Loucy (cell line): Measurements from ENCODE around the gene REL.

Experiments
- H2AFZ ChIP-seq: fragments of 200-600 bp; sonication (generic); 2 replicates; pipeline ENCODE4 v1.6.0; 2016; ENCODE audit warnings: antibody characterized with exemption, mild to moderate bottlenecking, low read length, moderate library complexity
- H3F3A ChIP-seq: fragments of 200-600 bp; 2 replicates; pipeline ENCODE4 v1.6.0; 2016; ENCODE audit warnings: antibody characterized with exemption, low read depth, mild to moderate bottlenecking
- H3K27me3 ChIP-seq: fragments of 200-600 bp; sonication (generic); 2 replicates; pipeline ENCODE4 v1.6.1; 2014; ENCODE audit warnings: low read length, mild to moderate bottlenecking; ENCODE audit not compliant: insufficient read depth, poor library complexity, severe bottlenecking
- H3K36me3 ChIP-seq: fragments of 200-600 bp; sonication (generic); 2 replicates; pipeline ENCODE4 v1.6.1; 2016; ENCODE audit warnings: low read length; ENCODE audit not compliant: insufficient read depth
- H3K4me1 ChIP-seq: fragments of 200-600 bp; sonication (generic); 2 replicates; pipeline ENCODE4 v1.5.1; 2014; ENCODE audit warnings: low read length, mild to moderate bottlenecking; ENCODE audit not compliant: insufficient read depth, poor library complexity, severe bottlenecking
- H3K4me2 ChIP-seq: fragments of 200-600 bp; sonication (generic); 2 replicates; pipeline ENCODE4 v1.6.0; 2014; ENCODE audit warnings: antibody characterized with exemption, low read length, low read depth, mild to moderate bottlenecking; ENCODE audit not compliant: poor library complexity, severe bottlenecking
- H3K4me3 ChIP-seq: fragments of 200-600 bp; sonication (generic); 2 replicates; pipeline ENCODE4 v1.5.1; 2014; ENCODE audit warnings: low read length, mild to moderate bottlenecking, mixed read lengths; ENCODE audit not compliant: poor library complexity, severe bottlenecking
- H3K79me2 ChIP-seq: fragments of 200-600 bp; sonication (generic); 2 replicates; pipeline ENCODE4 v1.6.1; 2014; ENCODE audit warnings: low read length; ENCODE audit not compliant: insufficient read depth
- H3K9ac ChIP-seq: fragments of 200-600 bp; sonication (generic); 2 replicates; pipeline ENCODE4 v1.6.0; 2014; ENCODE audit warnings: mild to moderate bottlenecking, low read depth, low read length, moderate library complexity; ENCODE audit not compliant: poor library complexity, severe bottlenecking
- H3K9me2 ChIP-seq: fragments of 200-600 bp; sonication (generic); replicated peaks from 2 replicates; pipeline ENCODE4 v1.6.1; 2016; ENCODE audit warnings: low read depth, low read length, mixed read lengths
- H3K9me3 ChIP-seq: fragments of 200-600 bp; sonication (generic); 2 replicates; pipeline ENCODE4 v1.6.1; 2014; ENCODE audit warnings: mild to moderate bottlenecking, antibody characterized with exemption, low read length, low read depth; ENCODE audit not compliant: insufficient read depth
- H4K20me1 ChIP-seq: fragments of 200-600 bp; sonication (generic); 2 replicates; pipeline ENCODE4 v1.6.0; 2014; ENCODE audit warnings: antibody characterized with exemption, low read length, mild to moderate bottlenecking; ENCODE audit not compliant: insufficient read depth, poor library complexity, severe bottlenecking
- EZH2phosphoT487 ChIP-seq: fragments of 200-600 bp; IDR thresholded peaks from 2 replicates; pipeline ENCODE4 v1.6.1; 2018; ENCODE audit warnings: antibody characterized with exemption, mild to moderate bottlenecking, moderate library complexity, borderline replicate concordance
- TF ChIP-seq, protein P1 (sequence below): fragments of 200-600 bp; sonication (generic); conservative IDR thresholded peaks from 2 replicates; pipeline ENCODE4 v1.5.1; 2014; ENCODE audit warnings: mild to moderate bottlenecking, antibody characterized with exemption, low read length

Gene REL

DNA sequence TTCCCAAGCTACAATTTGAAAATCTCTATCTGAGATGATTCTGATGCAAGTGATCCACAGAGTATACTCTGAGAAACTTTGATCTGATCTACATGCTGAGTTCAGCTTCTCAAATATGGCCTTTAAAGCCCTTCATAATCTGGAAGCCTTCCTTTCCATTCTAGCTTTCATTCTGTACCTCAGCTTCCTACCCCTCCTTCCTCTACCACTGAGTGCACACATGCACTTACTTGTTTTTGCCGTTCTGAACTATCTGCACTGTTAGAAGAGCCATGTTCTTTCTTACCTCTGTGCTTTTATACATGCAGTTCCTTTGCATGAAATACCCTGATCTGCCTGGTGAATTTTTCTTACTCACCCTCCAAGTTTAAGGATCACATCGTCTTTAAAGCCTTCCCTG is 25.0 kb downstream of the REL start:
- no peak overlapping the region for H2AFZ ChIP-seq
- H3K4me1 ChIP-seq: peaks cover 3% of the 10 kb centered on the region
- H3F3A ChIP-seq: no peaks in the 10 kb centered on the region
- H3K9me3 ChIP-seq: no peaks in the 10 kb centered on the region
- no peaks in the 10 kb centered on the region for H3K9me2 ChIP-seq
- no peak overlapping the region for H3K9ac ChIP-seq
- no peaks in the 10 kb centered on the region; the same call in 1 of the 2 replicates for H3K79me2 ChIP-seq
- H3K4me2 ChIP-seq: no peak overlapping the region
- H3K27me3 ChIP-seq: no peaks in the 10 kb centered on the region
- H4K20me1 ChIP-seq: peaks cover 14% of the 10 kb centered on the region
- peaks cover 51% of the 10 kb centered on the region; the same call in 1 of the 2 replicates for H3K36me3 ChIP-seq
- no peak overlapping the region for H3K4me3 ChIP-seq
- TF ChIP-seq EZH2phosphoT487: no peak
- TF ChIP-seq, protein P1, sequence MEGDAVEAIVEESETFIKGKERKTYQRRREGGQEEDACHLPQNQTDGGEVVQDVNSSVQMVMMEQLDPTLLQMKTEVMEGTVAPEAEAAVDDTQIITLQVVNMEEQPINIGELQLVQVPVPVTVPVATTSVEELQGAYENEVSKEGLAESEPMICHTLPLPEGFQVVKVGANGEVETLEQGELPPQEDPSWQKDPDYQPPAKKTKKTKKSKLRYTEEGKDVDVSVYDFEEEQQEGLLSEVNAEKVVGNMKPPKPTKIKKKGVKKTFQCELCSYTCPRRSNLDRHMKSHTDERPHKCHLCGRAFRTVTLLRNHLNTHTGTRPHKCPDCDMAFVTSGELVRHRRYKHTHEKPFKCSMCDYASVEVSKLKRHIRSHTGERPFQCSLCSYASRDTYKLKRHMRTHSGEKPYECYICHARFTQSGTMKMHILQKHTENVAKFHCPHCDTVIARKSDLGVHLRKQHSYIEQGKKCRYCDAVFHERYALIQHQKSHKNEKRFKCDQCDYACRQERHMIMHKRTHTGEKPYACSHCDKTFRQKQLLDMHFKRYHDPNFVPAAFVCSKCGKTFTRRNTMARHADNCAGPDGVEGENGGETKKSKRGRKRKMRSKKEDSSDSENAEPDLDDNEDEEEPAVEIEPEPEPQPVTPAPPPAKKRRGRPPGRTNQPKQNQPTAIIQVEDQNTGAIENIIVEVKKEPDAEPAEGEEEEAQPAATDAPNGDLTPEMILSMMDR: no peak

DNA sequence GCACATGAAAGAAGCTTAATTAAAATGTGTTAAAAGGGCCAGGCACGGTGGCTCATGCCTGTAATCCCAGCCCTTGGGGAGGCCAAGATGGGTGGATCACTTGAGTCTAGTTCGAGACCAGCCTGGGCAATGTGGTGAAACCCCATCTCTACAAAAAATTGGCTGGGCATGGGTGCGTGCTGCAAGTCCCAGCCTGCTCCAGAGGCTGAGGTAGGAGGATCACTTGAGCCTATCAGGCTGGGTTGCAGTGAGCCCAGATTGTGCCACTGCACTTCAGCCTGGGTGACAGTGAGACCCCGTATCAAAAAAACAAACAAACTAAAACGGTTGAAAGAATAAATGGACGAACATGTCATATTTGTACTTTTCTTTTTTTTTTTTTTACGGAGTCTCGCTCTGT is 26.0 kb downstream of the REL start:
- Histone ChIP-seq H3K79me2 (no peaks in the 10 kb centered on the region; the same call in 1 of the 2 replicates), H3F3A (no peaks in the 10 kb centered on the region), H3K4me2 (no peak overlapping the region), H2AFZ (no peak overlapping the region), H3K4me1 (peaks cover 3% of the 10 kb centered on the region), H3K4me3 (no peak overlapping the region), H3K36me3 (peaks cover 42% of the 10 kb centered on the region; the same call in 1 of the 2 replicates), H3K27me3 (no peaks in the 10 kb centered on the region), H4K20me1 (peaks cover 5% of the 10 kb centered on the region), H3K9me3 (no peaks in the 10 kb centered on the region), H3K9ac (no peak overlapping the region), H3K9me2 (no peaks in the 10 kb centered on the region)
- TF ChIP-seq EZH2phosphoT487: no peak
- TF ChIP-seq, protein P1: no peak

DNA sequence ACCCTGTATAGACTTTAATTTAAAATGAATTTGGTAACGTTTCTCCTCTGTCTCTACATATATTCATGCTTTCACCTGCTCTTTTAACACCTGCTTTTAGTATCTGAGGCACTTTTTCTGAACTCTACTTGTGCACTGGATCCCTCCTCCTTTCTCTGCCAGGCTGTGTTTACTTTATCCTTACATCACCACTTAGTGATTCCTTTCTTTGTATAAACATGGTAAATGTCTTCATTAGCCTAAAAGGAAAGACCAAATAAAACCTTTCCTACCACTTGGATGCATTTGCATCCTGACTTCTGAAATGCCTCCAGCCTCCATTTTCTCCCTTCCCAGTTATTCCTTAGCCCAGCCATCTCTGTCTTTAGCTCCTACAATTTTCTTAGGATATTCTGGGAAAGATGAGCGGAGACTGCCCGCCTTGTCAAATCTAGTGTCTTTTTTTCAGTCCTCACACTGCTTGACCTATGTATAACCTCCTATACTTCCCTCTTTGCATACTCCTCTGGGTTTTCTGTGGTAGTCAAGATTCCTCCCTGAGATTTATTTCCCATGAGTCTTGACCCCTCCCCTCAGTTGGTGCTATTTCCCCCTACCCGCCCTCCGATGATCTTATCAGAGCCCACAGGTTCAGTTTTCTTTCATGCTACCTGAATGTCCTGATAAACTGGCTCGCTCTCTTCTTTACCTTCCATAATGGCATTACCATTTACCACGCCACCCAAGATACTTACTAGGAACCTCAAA is 44.8 kb downstream of the REL start:
- H3K4me2 ChIP-seq: no peak overlapping the region
- peaks cover 3% of the 10 kb centered on the region; the same call in 1 of the 2 replicates for H3K9me3 ChIP-seq
- no peak overlapping the region for H3K9ac ChIP-seq
- no peaks in the 10 kb centered on the region for H3K27me3 ChIP-seq
- no peaks in the 10 kb centered on the region for H3K79me2 ChIP-seq
- H2AFZ ChIP-seq: no peak overlapping the region
- TF ChIP-seq EZH2phosphoT487: no peak
- TF ChIP-seq, protein P1: no peak
- no peaks in the 10 kb centered on the region for H3K4me1 ChIP-seq
- peaks cover 62% of the 10 kb centered on the region for H3K36me3 ChIP-seq
- H3F3A ChIP-seq: no peaks in the 10 kb centered on the region
- no peaks in the 10 kb centered on the region for H3K9me2 ChIP-seq
- no peak overlapping the region for H3K4me3 ChIP-seq
- H4K20me1 ChIP-seq: no peaks in the 10 kb centered on the region
